Astrocyte (in vitro differentiated cells and primary cell): ENCODE measurements around the gene TRIP4. TPM values are rescaled to one million over a fixed set of nuclear protein-coding genes. Genes with fewer than 3 reads are reported as not detected.

ENCODE experiments used
- DNase-seq: peaks from one replicate; pipeline ENCODE4 v3.0.0-alpha.2; 2010; ENCODE audit warnings: low read depth
- FAIRE-seq: peaks from 2 replicates; lab custom pipeline; 2011; peaks lifted over from hg19 to GRCh38; lab: Jason Lieb, UNC
- H2AFZ ChIP-seq: 2 replicates; pipeline ENCODE4 v1.6.0; 2012; ENCODE audit warnings: low read depth, low read length, inconsistent platforms
- H3K27ac ChIP-seq: 2 replicates; pipeline ENCODE4 v1.5.1; 2011; ENCODE audit warnings: low read depth, low read length, inconsistent platforms
- H3K27me3 ChIP-seq: 2 replicates; pipeline ENCODE4 v1.6.0; 2011; ENCODE audit warnings: low read length, inconsistent platforms; ENCODE audit not compliant: insufficient read depth
- H3K36me3 ChIP-seq: 2 replicates; pipeline ENCODE4 v1.5.1; 2011; ENCODE audit warnings: low read length, inconsistent platforms; ENCODE audit not compliant: insufficient read depth
- H3K4me1 ChIP-seq: 2 replicates; pipeline ENCODE4 v1.5.1; 2011; ENCODE audit warnings: low read length, inconsistent platforms; ENCODE audit not compliant: insufficient read depth
- H3K4me2 ChIP-seq: 2 replicates; pipeline ENCODE4 v1.6.0; 2012; ENCODE audit warnings: low read length, inconsistent platforms
- H3K4me3 ChIP-seq: 2 replicates; pipeline ENCODE4 v1.5.1; 2011; ENCODE audit warnings: low read depth, mild to moderate bottlenecking, low read length, inconsistent platforms; ENCODE audit not compliant: insufficient read depth
- H3K79me2 ChIP-seq: 2 replicates; pipeline ENCODE4 v1.6.0; 2012; ENCODE audit warnings: mild to moderate bottlenecking, low read length, inconsistent platforms; ENCODE audit not compliant: insufficient read depth
- H3K9ac ChIP-seq: 2 replicates; pipeline ENCODE4 v1.6.0; 2012; ENCODE audit warnings: mild to moderate bottlenecking, low read length, inconsistent platforms
- H3K9me3 ChIP-seq: 2 replicates; pipeline ENCODE4 v1.5.1; 2012; ENCODE audit warnings: low read depth, mild to moderate bottlenecking, low read length, inconsistent platforms; ENCODE audit not compliant: insufficient read depth
- H4K20me1 ChIP-seq: 2 replicates; pipeline ENCODE4 v1.6.0; 2012; ENCODE audit warnings: low read length, inconsistent platforms; ENCODE audit not compliant: insufficient read depth
- H3K27ac Mint-ChIP-seq: one replicate; pipeline ENCODE4 v1.8.0; 2021; ENCODE audit warnings: mild to moderate bottlenecking, mixed read lengths; ENCODE audit not compliant: unreplicated experiment
- H3K27me3 Mint-ChIP-seq: one replicate; pipeline ENCODE4 v1.8.0; 2021; ENCODE audit warnings: low read depth, mixed read lengths; ENCODE audit not compliant: unreplicated experiment
- H3K36me3 Mint-ChIP-seq: one replicate; pipeline ENCODE4 v1.8.0; 2021; ENCODE audit warnings: low read depth, mixed read lengths; ENCODE audit not compliant: unreplicated experiment
- H3K4me1 Mint-ChIP-seq: one replicate; pipeline ENCODE4 v1.8.0; 2021; ENCODE audit warnings: low read depth, mixed read lengths; ENCODE audit not compliant: unreplicated experiment
- H3K4me3 Mint-ChIP-seq: one replicate; pipeline ENCODE4 v1.8.0; 2021; ENCODE audit warnings: mild to moderate bottlenecking, moderate library complexity, mixed read lengths; ENCODE audit not compliant: unreplicated experiment
- H3K9me3 Mint-ChIP-seq: one replicate; pipeline ENCODE4 v1.8.0; 2021; ENCODE audit warnings: mild to moderate bottlenecking, mixed read lengths; ENCODE audit not compliant: unreplicated experiment
- EZH2 ChIP-seq: IDR thresholded peaks from 2 replicates; pipeline ENCODE4 v1.6.1; 2012; ENCODE audit warnings: mild to moderate bottlenecking, low read length, inconsistent platforms; ENCODE audit not compliant: insufficient read depth
- total RNA-seq: library from RNA; stranded (reverse); gene quantifications from 2 replicates; pipeline ENCODE4 v1.2.1, GENCODE V29; 2021
- TF ChIP-seq, protein P1 (sequence below): IDR thresholded peaks from 2 replicates; pipeline ENCODE4 v1.5.1; 2011; ENCODE audit warnings: low read depth, mild to moderate bottlenecking, inconsistent platforms, low read length, moderate library complexity; ENCODE audit not compliant: insufficient read depth

Gene TRIP4
- total RNA-seq, 1 donor from 2014 or later, result 40.7 TPM

- DNase-seq, result no peak
- no peak overlapping the region for H3K9ac ChIP-seq
- H2AFZ ChIP-seq, result no peak overlapping the region
- Mint-ChIP-seq H3K4me1 (peaks cover 9% of the 10 kb centered on the region), H3K27me3 (no peaks in the 10 kb centered on the region), H3K36me3 (no peaks in the 10 kb centered on the region), H3K9me3 (no peaks in the 10 kb centered on the region), H3K27ac (peak overlapping the region; percentile 58), H3K4me3 (no peak overlapping the region)
- no peak overlapping the region for H3K4me3 ChIP-seq
- no peaks in the 10 kb centered on the region for H3K27me3 ChIP-seq
- no peak overlapping the region for H3K4me2 ChIP-seq
- no peak for FAIRE-seq
- no peaks in the 10 kb centered on the region for H3K4me1 ChIP-seq
- no peak overlapping the region for H3K27ac ChIP-seq
- no peaks in the 10 kb centered on the region for H3K9me3 ChIP-seq
- H3K79me2 ChIP-seq, result peaks cover 79% of the 10 kb centered on the region
- TF ChIP-seq, protein P1, sequence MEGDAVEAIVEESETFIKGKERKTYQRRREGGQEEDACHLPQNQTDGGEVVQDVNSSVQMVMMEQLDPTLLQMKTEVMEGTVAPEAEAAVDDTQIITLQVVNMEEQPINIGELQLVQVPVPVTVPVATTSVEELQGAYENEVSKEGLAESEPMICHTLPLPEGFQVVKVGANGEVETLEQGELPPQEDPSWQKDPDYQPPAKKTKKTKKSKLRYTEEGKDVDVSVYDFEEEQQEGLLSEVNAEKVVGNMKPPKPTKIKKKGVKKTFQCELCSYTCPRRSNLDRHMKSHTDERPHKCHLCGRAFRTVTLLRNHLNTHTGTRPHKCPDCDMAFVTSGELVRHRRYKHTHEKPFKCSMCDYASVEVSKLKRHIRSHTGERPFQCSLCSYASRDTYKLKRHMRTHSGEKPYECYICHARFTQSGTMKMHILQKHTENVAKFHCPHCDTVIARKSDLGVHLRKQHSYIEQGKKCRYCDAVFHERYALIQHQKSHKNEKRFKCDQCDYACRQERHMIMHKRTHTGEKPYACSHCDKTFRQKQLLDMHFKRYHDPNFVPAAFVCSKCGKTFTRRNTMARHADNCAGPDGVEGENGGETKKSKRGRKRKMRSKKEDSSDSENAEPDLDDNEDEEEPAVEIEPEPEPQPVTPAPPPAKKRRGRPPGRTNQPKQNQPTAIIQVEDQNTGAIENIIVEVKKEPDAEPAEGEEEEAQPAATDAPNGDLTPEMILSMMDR, result no peak
- no peak for TF ChIP-seq EZH2
- H3K36me3 ChIP-seq, result no peaks in the 10 kb centered on the region
- H4K20me1 ChIP-seq, result peaks cover 61% of the 10 kb centered on the region
Observed at GRCh38 chr15:64476550-64476949, 88.9 kb downstream of the TRIP4 start.

GRCh38 chr15:64478863-64479262 lies 91.2 kb downstream of the TRIP4 start:
- TF ChIP-seq, protein P1, result no peak
- no peak for TF ChIP-seq EZH2
- H3K27ac ChIP-seq, result no peak overlapping the region
- H3K9ac ChIP-seq, result no peak overlapping the region
- peaks cover 81% of the 10 kb centered on the region for H3K79me2 ChIP-seq
- H2AFZ ChIP-seq, result no peak overlapping the region
- DNase-seq (no peak), FAIRE-seq (no peak)
- H3K4me2 ChIP-seq, result no peak overlapping the region
- no peak overlapping the region for H3K4me3 ChIP-seq
- no peaks in the 10 kb centered on the region for H3K9me3 ChIP-seq
- Mint-ChIP-seq H3K9me3 (no peaks in the 10 kb centered on the region), H3K4me1 (peaks cover 9% of the 10 kb centered on the region), H3K27ac (no peak overlapping the region), H3K4me3 (no peak overlapping the region), H3K27me3 (no peaks in the 10 kb centered on the region), H3K36me3 (peaks cover 1% of the 10 kb centered on the region)
- H3K27me3 ChIP-seq, result no peaks in the 10 kb centered on the region
- no peaks in the 10 kb centered on the region for H3K4me1 ChIP-seq
- peaks cover 62% of the 10 kb centered on the region for H4K20me1 ChIP-seq
- H3K36me3 ChIP-seq, result no peaks in the 10 kb centered on the region

GRCh38 chr15:64480891-64481290 lies 93.3 kb downstream of the TRIP4 start:
- H3K9ac ChIP-seq, result no peak overlapping the region
- no peaks in the 10 kb centered on the region for H3K36me3 ChIP-seq
- Mint-ChIP-seq H3K9me3 (no peaks in the 10 kb centered on the region), H3K4me3 (no peak overlapping the region), H3K36me3 (peaks cover 2% of the 10 kb centered on the region), H3K4me1 (peaks cover 6% of the 10 kb centered on the region), H3K27me3 (no peaks in the 10 kb centered on the region), H3K27ac (no peak overlapping the region)
- no peak overlapping the region for H3K4me2 ChIP-seq
- peaks cover 79% of the 10 kb centered on the region for H3K79me2 ChIP-seq
- FAIRE-seq (no peak), DNase-seq (no peak)
- no peaks in the 10 kb centered on the region for H3K9me3 ChIP-seq
- H2AFZ ChIP-seq, result no peak overlapping the region
- H3K4me1 ChIP-seq, result no peaks in the 10 kb centered on the region
- no peak overlapping the region for H3K4me3 ChIP-seq
- H3K27me3 ChIP-seq, result no peaks in the 10 kb centered on the region
- peaks cover 56% of the 10 kb centered on the region for H4K20me1 ChIP-seq
- H3K27ac ChIP-seq, result no peak overlapping the region
- no peak for TF ChIP-seq EZH2
- TF ChIP-seq, protein P1, result no peak
